ENCODE results near the gene MUC15. TPM values are rescaled to one million over a fixed set of nuclear protein-coding genes. Genes with fewer than 3 reads are reported as not detected.
A peak's percentile ranks its signal among the peaks of the same experiment; 100 is the strongest.

The MUC15 gene
- total and polyA plus RNA-seq, 3 experiments from 2014 or later, result not detected

DNA sequence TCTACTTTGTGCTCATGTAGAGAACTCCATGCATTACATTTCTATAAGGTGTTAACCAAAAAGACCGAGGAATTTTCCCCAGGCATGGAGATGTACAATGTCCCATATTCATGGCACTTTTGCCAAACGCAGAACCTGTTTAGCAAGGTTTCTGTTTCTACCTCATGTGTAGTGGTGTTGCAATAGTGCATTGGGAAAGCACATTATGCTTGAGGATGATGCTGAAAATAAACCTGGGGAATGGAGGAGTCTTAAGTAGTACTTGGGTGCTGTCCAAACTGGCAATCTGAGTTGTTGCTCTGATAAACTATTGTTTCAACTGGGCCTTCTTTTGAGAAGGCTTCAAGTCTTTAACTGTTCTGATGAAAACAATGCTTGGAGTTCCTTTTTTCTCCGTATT, 11.5 kb upstream of the MUC15 start:
- H3K4me1 Mint-ChIP-seq, result no peaks in the 10 kb centered on the region
- Histone ChIP-seq H3K27me3 (ENCODE audit: insufficient read depth, low read length, poor library complexity, severe bottlenecking) (no peaks in the 10 kb centered on the region), H3K27ac (ENCODE audit: low read depth, low read length) (no peak overlapping the region), H3K4me3 (ENCODE audit: low read length) (no peak overlapping the region), H3K4me1 (ENCODE audit: insufficient read depth, low read length) (no peaks in the 10 kb centered on the region), H3K36me3 (ENCODE audit: insufficient read depth, low read length) (no peaks in the 10 kb centered on the region), H3K9me3 (ENCODE audit: low read length) (no peaks in the 10 kb centered on the region)
- H3K27ac Mint-ChIP-seq, result no peak overlapping the region
- H3K27me3 Mint-ChIP-seq, result no peaks in the 10 kb centered on the region
- ChIA-PET CTCF (no interaction called here), POLR2A (no interaction called here)
- no peak for DNase-seq
- H3K9me3 Mint-ChIP-seq, result peaks cover 0 to 19% (median 9%) of the 10 kb centered on the region in 5 donors
- H3K4me3 Mint-ChIP-seq, result no peak overlapping the region
- H3K36me3 Mint-ChIP-seq, result no peaks in the 10 kb centered on the region

DNA sequence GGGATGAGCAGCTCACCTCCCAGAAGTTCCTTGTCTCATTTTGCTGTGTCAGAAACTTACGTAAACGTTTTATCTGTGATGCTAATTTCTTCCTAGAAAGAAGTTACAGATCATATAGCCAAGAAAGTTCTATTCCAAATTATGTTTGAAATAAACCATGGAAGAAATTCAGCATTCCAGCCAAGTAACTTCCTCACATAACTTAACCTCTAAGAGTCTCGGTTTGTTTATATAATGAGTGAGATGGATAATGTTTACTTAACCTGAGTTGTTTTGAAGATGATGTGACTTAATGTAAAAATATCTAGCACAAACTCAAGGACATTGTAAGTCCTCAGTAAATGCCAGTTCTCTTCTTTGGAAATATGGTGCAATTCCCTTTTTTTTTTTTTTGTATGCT, 8.9 kb upstream of the MUC15 start:
- Histone ChIP-seq H3K4me3 (ENCODE audit: low read length) (no peak overlapping the region), H3K4me1 (ENCODE audit: insufficient read depth, low read length) (no peaks in the 10 kb centered on the region), H3K27me3 (ENCODE audit: insufficient read depth, low read length, poor library complexity, severe bottlenecking) (no peaks in the 10 kb centered on the region), H3K36me3 (ENCODE audit: insufficient read depth, low read length) (no peaks in the 10 kb centered on the region), H3K9me3 (ENCODE audit: low read length) (no peaks in the 10 kb centered on the region), H3K27ac (ENCODE audit: low read depth, low read length) (no peak overlapping the region)
- ChIA-PET POLR2A (no interaction called here), CTCF (no interaction called here)
- Mint-ChIP-seq H3K27ac (no peak overlapping the region), H3K27me3 (no peaks in the 10 kb centered on the region), H3K36me3 (no peaks in the 10 kb centered on the region), H3K9me3 (peaks cover 0 to 14% (median 3%) of the 10 kb centered on the region in 5 donors), H3K4me3 (no peak overlapping the region), H3K4me1 (no peaks in the 10 kb centered on the region)
- DNase-seq, result no peak

DNA sequence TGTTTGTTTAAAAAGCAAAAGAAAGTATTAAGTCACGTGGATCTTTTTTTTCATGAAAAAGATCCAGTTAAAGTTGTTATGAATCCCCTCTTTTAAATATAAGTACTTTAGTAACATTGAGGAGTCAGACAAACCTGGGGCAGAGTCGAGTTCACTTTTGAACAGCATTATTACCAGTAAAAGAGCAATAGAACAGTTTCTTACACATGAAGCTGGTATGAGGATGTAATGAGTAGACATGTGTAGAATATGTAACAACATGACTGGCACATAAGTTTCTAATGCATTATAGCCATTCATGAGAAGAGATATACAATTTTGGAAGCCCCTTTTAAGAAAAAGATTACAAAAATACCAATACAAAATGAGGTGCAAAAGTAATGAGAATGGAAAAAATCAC, 7.6 kb upstream of the MUC15 start:
- Mint-ChIP-seq H3K4me1 (no peaks in the 10 kb centered on the region), H3K9me3 (peaks cover 0 to 18% (median 3%) of the 10 kb centered on the region in 5 donors), H3K27me3 (no peaks in the 10 kb centered on the region), H3K4me3 (no peak overlapping the region), H3K36me3 (no peaks in the 10 kb centered on the region), H3K27ac (no peak overlapping the region)
- no peak overlapping the region for H3K27ac ChIP-seq (ENCODE audit: low read depth, low read length)
- DNase-seq, result no peak
- ChIA-PET CTCF (no interaction called here), POLR2A (no interaction called here)
- H3K9me3 ChIP-seq (ENCODE audit: low read length), result no peaks in the 10 kb centered on the region
- no peaks in the 10 kb centered on the region for H3K36me3 ChIP-seq (ENCODE audit: insufficient read depth, low read length)
- H3K4me1 ChIP-seq (ENCODE audit: insufficient read depth, low read length), result no peaks in the 10 kb centered on the region
- no peaks in the 10 kb centered on the region for H3K27me3 ChIP-seq (ENCODE audit: insufficient read depth, low read length, poor library complexity, severe bottlenecking)
- no peak overlapping the region for H3K4me3 ChIP-seq (ENCODE audit: low read length)

DNA sequence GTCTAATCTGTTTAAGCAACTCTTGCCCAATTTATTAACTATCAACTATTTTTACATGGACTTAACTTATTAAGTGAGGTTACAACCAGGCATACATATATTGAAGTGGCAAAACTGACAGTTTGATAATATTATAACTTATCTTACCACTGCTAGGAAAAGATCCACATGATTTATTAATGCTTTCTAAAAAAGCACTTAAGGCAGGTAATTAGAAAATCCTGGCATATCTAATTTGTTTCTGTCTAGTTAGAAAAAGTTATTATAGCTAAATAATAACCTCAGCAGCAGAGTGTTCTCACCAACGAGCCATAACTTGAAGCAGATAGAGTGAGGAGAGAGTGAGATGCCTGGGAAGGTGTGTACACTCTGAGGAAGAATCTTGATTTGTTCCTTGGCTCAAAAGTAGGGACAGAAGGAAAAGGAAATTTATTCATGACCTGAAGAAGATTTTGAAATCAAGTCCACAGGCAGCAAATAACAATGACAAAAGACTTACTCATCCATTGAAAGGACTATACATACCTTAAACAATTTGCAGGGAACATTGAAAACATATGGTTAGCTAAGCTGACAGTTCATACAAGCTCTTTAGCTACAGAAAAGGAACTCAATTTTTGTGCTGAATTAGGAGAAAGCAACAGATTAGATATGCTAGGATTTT, 7.1 kb upstream of the MUC15 start:
- H3K4me3 ChIP-seq (ENCODE audit: low read length), result no peak overlapping the region
- H3K4me1 Mint-ChIP-seq, result no peaks in the 10 kb centered on the region
- H3K27me3 Mint-ChIP-seq, result no peaks in the 10 kb centered on the region
- H3K27me3 ChIP-seq (ENCODE audit: insufficient read depth, low read length, poor library complexity, severe bottlenecking), result no peaks in the 10 kb centered on the region
- no peak overlapping the region for H3K27ac ChIP-seq (ENCODE audit: low read depth, low read length)
- H3K9me3 ChIP-seq (ENCODE audit: low read length), result no peaks in the 10 kb centered on the region
- H3K4me3 Mint-ChIP-seq, result no peak overlapping the region
- no peak for DNase-seq
- no peaks in the 10 kb centered on the region for H3K4me1 ChIP-seq (ENCODE audit: insufficient read depth, low read length)
- H3K36me3 ChIP-seq (ENCODE audit: insufficient read depth, low read length), result no peaks in the 10 kb centered on the region
- ChIA-PET POLR2A (no interaction called here), CTCF (no interaction called here)
- H3K36me3 Mint-ChIP-seq, result no peaks in the 10 kb centered on the region
- no peak overlapping the region for H3K27ac Mint-ChIP-seq
- H3K9me3 Mint-ChIP-seq, result peaks cover 0 to 18% (median 3%) of the 10 kb centered on the region in 5 donors

DNA sequence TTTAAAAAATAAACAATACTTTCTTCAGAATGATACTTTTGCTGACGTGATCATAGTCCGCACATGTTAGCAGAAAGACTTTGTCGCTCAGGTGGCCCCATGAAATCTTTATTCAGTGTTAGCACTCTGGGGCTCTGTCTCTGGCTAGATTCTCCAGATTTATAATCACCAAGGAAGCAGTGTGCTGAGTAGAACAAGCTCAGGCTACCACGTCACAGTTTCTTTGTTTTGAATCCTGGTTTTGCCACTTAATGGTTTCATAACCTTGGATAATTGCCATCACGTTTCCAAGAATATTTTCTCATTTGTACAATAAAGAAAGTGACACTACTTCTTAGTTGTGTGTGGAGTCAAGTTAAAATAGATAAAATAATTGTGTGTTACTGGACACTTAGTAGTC, 3.9 kb upstream of the MUC15 start:
- Mint-ChIP-seq H3K4me3 (no peak overlapping the region), H3K27ac (no peak overlapping the region), H3K36me3 (no peaks in the 10 kb centered on the region), H3K27me3 (no peaks in the 10 kb centered on the region), H3K9me3 (peaks cover 0 to 22% (median 5%) of the 10 kb centered on the region in 5 donors), H3K4me1 (no peaks in the 10 kb centered on the region)
- ChIA-PET POLR2A (no interaction called here), CTCF (no interaction called here)
- Histone ChIP-seq H3K27ac (ENCODE audit: low read depth, low read length) (no peak overlapping the region), H3K36me3 (ENCODE audit: insufficient read depth, low read length) (no peaks in the 10 kb centered on the region), H3K9me3 (ENCODE audit: low read length) (no peaks in the 10 kb centered on the region), H3K27me3 (ENCODE audit: insufficient read depth, low read length, poor library complexity, severe bottlenecking) (no peaks in the 10 kb centered on the region), H3K4me1 (ENCODE audit: insufficient read depth, low read length) (no peaks in the 10 kb centered on the region), H3K4me3 (ENCODE audit: low read length) (no peak overlapping the region)
- DNase-seq, result no peak

DNA sequence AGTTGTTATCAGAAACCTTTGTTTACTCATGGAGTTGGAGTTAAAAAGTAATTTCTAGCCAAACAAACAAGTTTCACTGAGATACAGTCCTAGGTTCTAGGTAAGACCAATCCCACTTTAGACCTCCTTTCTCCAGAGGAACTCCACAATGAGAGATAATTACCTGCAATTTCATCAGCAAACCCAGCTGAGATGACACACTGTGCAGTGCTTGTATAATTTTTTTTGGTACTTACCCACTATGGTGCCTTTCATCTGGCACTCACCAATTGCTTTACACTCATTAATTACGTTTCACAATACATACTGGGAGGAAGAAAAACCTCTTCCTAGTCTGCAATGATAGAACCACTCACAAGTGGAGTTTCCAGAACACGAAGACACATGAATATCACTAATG, 1.8 kb upstream of the MUC15 start:
- CTCF ChIA-PET, result no interaction called here

DNA sequence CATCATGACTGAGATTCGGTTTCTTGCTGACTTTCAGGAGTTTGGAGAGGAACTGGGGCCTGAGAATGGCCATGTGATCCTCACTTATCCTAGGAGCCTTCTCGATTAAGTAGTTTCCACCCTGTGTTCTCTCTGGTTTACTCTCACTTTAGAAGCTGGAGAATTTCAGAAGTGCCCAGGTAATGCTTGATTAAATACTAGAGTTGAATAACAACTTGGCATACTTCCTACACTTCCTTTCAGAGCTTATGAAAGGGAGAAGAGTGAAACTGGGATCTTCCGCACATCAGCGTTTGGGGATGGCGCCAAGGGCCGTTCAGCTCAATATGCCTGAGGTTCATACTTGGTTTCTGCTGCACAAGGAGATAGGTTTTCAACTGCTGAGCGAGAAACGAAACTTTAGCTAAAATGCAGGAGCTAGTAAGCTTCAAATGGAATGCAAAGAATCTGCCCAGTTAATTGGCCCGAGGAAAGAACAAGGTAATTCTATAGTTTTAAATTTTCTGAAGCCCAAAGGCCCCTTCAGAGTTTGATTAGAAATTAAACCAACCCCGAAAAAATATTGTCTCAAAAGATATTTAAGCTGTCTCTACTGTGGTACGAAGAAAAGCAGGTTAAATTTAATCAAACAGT, 823 bp upstream of the MUC15 start:
- peaks cover 0 to 21% (median 5%) of the 10 kb centered on the region in 5 donors for H3K9me3 Mint-ChIP-seq
- H3K27me3 Mint-ChIP-seq, result no peaks in the 10 kb centered on the region
- Histone ChIP-seq H3K4me3 (ENCODE audit: low read length) (no peak overlapping the region), H3K27me3 (ENCODE audit: insufficient read depth, low read length, poor library complexity, severe bottlenecking) (no peaks in the 10 kb centered on the region), H3K9me3 (ENCODE audit: low read length) (no peaks in the 10 kb centered on the region), H3K27ac (ENCODE audit: low read depth, low read length) (no peak overlapping the region), H3K4me1 (ENCODE audit: insufficient read depth, low read length) (no peaks in the 10 kb centered on the region), H3K36me3 (ENCODE audit: insufficient read depth, low read length) (no peaks in the 10 kb centered on the region)
- H3K36me3 Mint-ChIP-seq, result no peaks in the 10 kb centered on the region
- peak overlapping the region in 1 of 7 donors; percentile 40 for H3K4me3 Mint-ChIP-seq
- H3K27ac Mint-ChIP-seq, result no peak overlapping the region
- H3K4me1 Mint-ChIP-seq, result no peaks in the 10 kb centered on the region
- ChIA-PET POLR2A (no interaction called here), CTCF (no interaction called here)
- no peak for DNase-seq

More for the DNA sequence above, 1.8 kb upstream of the MUC15 start:
- H3K4me1 ChIP-seq (ENCODE audit: insufficient read depth, low read length), result no peaks in the 10 kb centered on the region
- no peak overlapping the region for H3K4me3 Mint-ChIP-seq
- no peaks in the 10 kb centered on the region for H3K36me3 Mint-ChIP-seq
- no peaks in the 10 kb centered on the region for H3K4me1 Mint-ChIP-seq
- H3K27ac ChIP-seq (ENCODE audit: low read depth, low read length), result no peak overlapping the region
- no peaks in the 10 kb centered on the region for H3K27me3 ChIP-seq (ENCODE audit: insufficient read depth, low read length, poor library complexity, severe bottlenecking)
- no peak for DNase-seq
- no peak overlapping the region for H3K4me3 ChIP-seq (ENCODE audit: low read length)
- H3K36me3 ChIP-seq (ENCODE audit: insufficient read depth, low read length), result no peaks in the 10 kb centered on the region
- no peaks in the 10 kb centered on the region for H3K9me3 ChIP-seq (ENCODE audit: low read length)
- POLR2A ChIA-PET, result no interaction called here
- H3K9me3 Mint-ChIP-seq, result peaks cover 0 to 19% (median 5%) of the 10 kb centered on the region in 5 donors
- H3K27ac Mint-ChIP-seq, result no peak overlapping the region
- H3K27me3 Mint-ChIP-seq, result no peaks in the 10 kb centered on the region

DNA sequence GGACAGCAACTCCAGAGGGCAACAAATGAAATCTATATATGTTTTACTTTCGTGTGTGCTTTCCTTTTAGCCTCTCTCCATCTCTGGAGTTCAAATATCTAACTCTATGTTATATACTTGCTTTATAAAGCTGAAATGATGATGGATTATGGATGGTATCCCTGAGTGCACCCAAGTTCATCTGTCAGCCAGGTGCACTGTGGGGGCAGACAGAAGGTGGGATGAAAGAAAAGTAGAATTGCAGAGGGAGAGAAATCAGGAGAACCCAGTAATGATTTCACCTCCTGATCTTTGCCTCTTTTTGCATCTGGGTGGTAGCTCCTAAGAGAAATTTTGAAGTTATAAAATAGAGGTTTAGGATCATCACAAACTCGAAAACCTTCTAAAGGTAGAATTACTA, 2.4 kb downstream of the MUC15 start:
- CTCF ChIA-PET, result no interaction called here
- no peak for DNase-seq
- peaks cover 0 to 17% (median 10%) of the 10 kb centered on the region in 5 donors for H3K9me3 Mint-ChIP-seq
- no peak overlapping the region for H3K4me3 Mint-ChIP-seq
- Histone ChIP-seq H3K4me3 (ENCODE audit: low read length) (no peak overlapping the region), H3K4me1 (ENCODE audit: insufficient read depth, low read length) (no peaks in the 10 kb centered on the region), H3K36me3 (ENCODE audit: insufficient read depth, low read length) (no peaks in the 10 kb centered on the region), H3K27me3 (ENCODE audit: insufficient read depth, low read length, poor library complexity, severe bottlenecking) (no peaks in the 10 kb centered on the region), H3K27ac (ENCODE audit: low read depth, low read length) (no peak overlapping the region), H3K9me3 (ENCODE audit: low read length) (no peaks in the 10 kb centered on the region)
- no peaks in the 10 kb centered on the region for H3K4me1 Mint-ChIP-seq
- no peak overlapping the region for H3K27ac Mint-ChIP-seq
- POLR2A ChIA-PET, result no interaction called here
- H3K36me3 Mint-ChIP-seq, result no peaks in the 10 kb centered on the region
- no peaks in the 10 kb centered on the region for H3K27me3 Mint-ChIP-seq
